LNCAP (cell line): ENCODE data around the gene ATP1B2.

Experiments
- TF ChIP-seq, protein P1 (sequence below): fragments of 450-650 bp; IDR thresholded peaks from 2 replicates; pipeline ENCODE4 v1.5.1; 2017; ENCODE audit warnings: mild to moderate bottlenecking

ATP1B2 gene

DNA sequence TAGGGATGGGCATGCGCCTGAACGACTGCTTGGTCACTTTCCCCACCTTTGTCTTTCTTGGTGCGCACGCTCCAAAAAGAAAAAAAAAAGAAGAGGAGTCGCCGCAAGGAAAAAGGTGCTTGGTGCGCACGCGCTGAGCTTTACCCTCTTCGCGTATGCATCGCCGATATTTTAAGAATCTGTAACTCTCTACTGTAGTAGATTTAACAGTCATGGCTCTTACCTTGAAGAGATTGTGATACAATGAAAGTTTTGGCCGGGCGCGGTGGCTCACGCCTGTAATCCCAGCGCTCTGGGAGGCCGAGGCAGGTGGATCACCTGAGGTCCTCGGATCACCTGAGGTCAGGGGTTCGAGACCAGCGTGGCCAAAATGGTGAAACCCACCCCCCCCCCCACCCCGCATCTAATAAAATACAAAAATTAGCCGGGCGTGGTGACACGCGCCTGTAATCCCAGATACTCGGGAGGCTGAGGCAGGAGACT lies 35.4 kb upstream of the ATP1B2 start:
- TF ChIP-seq, protein P1, sequence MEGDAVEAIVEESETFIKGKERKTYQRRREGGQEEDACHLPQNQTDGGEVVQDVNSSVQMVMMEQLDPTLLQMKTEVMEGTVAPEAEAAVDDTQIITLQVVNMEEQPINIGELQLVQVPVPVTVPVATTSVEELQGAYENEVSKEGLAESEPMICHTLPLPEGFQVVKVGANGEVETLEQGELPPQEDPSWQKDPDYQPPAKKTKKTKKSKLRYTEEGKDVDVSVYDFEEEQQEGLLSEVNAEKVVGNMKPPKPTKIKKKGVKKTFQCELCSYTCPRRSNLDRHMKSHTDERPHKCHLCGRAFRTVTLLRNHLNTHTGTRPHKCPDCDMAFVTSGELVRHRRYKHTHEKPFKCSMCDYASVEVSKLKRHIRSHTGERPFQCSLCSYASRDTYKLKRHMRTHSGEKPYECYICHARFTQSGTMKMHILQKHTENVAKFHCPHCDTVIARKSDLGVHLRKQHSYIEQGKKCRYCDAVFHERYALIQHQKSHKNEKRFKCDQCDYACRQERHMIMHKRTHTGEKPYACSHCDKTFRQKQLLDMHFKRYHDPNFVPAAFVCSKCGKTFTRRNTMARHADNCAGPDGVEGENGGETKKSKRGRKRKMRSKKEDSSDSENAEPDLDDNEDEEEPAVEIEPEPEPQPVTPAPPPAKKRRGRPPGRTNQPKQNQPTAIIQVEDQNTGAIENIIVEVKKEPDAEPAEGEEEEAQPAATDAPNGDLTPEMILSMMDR = no peak

DNA sequence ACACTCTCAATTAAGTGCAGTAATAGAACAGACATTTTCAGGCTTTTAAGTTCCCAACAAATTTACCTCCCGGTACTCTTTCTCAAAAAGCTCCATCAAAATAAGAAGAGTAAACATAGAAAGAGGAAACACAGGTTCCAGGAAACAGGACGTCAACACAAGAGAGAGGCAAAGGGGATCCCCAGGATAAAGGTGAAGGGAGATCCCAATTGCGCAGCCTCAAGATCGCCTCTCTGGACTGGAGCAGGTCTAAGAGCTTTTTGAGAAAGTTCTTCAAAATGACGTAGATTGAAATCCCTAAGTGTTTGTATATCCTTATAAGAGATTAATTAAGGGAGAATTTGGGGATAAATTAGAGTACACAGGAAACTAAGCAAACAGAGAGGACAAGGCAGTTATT lies 32.1 kb upstream of the ATP1B2 start:
- TF ChIP-seq, protein P1 = no peak

DNA sequence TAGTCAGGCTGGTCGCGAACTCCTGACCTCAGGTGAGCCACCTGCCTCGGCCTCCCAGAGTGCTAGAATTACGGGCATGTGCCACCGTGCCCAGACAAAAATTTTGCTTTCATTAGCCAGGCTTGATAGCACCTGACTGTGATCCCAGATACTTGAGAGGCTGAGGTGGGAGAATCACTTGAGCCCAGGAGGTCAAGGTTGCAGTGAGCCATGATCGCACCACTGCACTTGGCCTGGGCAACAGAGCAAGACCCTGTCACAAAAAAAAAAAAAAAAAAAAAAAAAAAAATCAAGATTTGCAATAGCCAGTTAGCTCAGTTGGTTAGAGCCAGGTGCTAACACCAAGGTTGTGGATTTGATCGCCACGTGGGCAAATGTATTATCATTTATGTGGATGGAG lies 29.9 kb upstream of the ATP1B2 start:
- TF ChIP-seq, protein P1 = no peak

DNA sequence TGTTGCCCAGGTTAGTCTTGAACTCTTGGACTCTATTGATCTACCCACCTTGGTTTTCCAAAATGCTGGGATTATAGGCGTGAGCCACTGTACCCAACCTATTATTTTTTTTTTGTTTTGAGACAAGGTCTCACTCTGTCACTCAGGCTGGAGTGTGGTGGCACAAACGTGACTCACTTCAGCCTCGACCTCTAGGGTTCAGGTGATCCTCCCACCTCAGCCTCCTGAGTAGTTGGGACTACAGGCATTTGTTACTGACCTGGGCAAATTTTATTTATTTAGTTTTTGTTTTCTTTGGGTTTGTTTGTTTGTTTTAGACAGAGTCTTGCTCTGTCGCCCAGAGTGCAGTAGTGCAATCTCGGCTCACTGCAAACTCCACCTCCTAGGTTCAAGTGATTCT lies 27.1 kb upstream of the ATP1B2 start:
- TF ChIP-seq, protein P1 = no peak

DNA sequence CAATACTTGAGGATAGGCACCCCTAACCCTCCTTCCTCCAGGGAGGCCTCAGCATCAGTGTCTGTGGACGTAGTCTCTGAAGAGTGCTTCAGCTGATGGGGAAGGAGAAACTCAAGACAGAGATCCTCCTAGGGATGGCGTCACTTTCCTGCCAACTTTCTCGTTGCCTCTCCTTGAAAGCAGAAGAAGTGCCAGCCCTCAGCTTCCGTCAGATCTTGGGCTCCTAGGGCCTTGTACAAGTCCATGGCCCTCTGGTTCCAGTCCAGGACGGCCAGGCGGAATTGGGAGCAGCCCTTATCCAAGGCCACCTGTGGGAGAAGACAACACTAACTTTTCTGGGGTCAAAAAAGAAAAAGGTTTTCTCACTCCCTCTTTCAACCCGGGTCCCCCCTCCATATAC lies 24.4 kb upstream of the ATP1B2 start:
- TF ChIP-seq, protein P1 = no peak

DNA sequence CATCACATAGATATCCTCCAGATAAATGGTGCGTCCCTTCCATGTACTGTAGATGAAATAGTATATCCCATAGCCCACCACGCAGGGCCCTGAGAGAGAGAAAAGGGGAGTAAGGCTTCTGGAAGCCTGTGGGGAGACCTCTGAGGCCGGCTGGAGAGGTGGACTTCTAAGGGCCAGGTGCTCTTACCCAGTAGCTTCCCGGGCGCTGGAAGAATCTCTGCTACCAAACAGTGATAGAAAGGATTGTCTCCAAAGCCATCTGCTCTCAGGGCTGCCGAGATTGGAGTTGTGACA lies 23.8 kb upstream of the ATP1B2 start:
- TF ChIP-seq, protein P1 = no peak

DNA sequence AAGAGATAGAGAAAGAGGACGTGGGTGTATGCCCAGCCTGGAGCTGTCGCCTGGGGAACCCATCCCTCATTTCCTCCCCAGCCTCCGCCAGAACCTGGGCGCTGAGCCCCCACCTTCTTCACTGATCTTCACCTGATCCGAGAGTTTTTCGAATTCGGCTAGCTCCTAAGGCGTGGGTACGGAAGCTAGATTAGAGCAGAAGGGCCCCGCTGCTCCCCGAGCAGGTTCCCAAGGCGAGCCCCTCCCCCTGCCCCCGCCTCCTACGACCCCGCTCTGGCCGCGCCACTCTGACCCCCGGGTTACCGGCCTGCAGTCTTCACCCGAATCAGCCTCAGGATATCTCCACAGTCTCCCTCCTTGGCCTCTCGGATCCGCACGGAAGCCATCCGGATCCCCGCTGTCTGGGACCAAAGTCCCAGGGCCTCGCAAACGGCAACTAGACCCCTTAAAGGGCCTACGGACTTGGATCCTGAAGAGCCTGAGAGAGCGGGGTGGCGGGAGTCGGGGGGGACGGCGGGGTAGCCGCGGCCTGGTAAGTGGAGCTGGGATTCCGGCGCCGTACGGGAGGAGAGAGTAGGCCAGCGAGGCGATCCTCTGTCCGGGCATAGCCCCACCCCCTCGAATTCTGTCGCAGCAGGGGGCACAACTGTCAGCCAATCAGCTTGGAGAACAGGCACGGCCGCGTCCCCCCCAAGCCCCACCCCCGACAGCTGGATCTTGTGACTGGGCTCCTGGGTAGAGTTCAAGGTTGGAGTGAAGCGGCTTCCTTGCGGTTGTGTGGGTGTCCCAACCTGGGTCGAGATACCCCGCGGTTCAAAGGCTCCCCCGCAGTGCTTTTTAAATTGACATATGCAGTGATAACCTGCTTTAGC lies 23.2 kb upstream of the ATP1B2 start, which contains the start of gene SAT2:
Gene SAT2 (minus strand): TSS at position 572 of the 872 bp plus-strand sequence. CDS start 186 bp downstream, at position 386.
- TF ChIP-seq, protein P1 = no peak
